HG02852 (cell line): ENCODE measurements around the gene PLIN5.

Experiments used
- ATAC-seq: cut with Tn5 transposase; IDR thresholded peaks from one replicate; pipeline ENCODE4 v1.9.1; 2021; ENCODE audit warnings: mild to moderate bottlenecking, moderate library complexity; ENCODE audit not compliant: unreplicated experiment

Gene PLIN5

GRCh38 chr19:4534836-4535658 is at the start of gene PLIN5:
TSS of gene PLIN5 (minus strand) at chr19:4535224. CDS start at chr19:4534074, 1,150 bp downstream.
- no peak for ATAC-seq

GRCh38 chr19:4583961-4584669 is 49.1 kb upstream of the PLIN5 start:
- no peak for ATAC-seq

GRCh38 chr19:4582980-4583842 is 48.2 kb upstream of the PLIN5 start:
- ATAC-seq = no peak

GRCh38 chr19:4581666-4582553 is 46.9 kb upstream of the PLIN5 start:
- no peak for ATAC-seq

- ATAC-seq = no peak
Observed at GRCh38 chr19:4580961-4581665, 46.1 kb upstream of the PLIN5 start.

GRCh38 chr19:4580021-4580901 is 45.2 kb upstream of the PLIN5 start:
- no peak for ATAC-seq

GRCh38 chr19:4579389-4579788 is 44.4 kb upstream of the PLIN5 start:
- ATAC-seq = no peak

- no peak for ATAC-seq
Observed at GRCh38 chr19:4578552-4579248, 43.7 kb upstream of the PLIN5 start.

- ATAC-seq = no peak
Observed at GRCh38 chr19:4577020-4577782, 42.2 kb upstream of the PLIN5 start.

GRCh38 chr19:4576016-4576933 is 41.3 kb upstream of the PLIN5 start:
- no peak for ATAC-seq

- no peak for ATAC-seq
Observed at GRCh38 chr19:4575267-4576015, 40.4 kb upstream of the PLIN5 start.

GRCh38 chr19:4573682-4574081 is 38.7 kb upstream of the PLIN5 start:
- ATAC-seq = no peak

- no peak for ATAC-seq
Observed at GRCh38 chr19:4571305-4571917, 36.4 kb upstream of the PLIN5 start.

- ATAC-seq = no peak
Observed at GRCh38 chr19:4570916-4571304, 35.9 kb upstream of the PLIN5 start.

GRCh38 chr19:4570402-4570801 is 35.4 kb upstream of the PLIN5 start:
- no peak for ATAC-seq
